NCI-H748 treated with DMSO at 0.1 percent for 48 hours (cell line): ENCODE data around the gene CCDC157.
A peak's percentile ranks its signal among the peaks of the same experiment; 100 is the strongest.
"Not testable (repeated sequence)": the region's sequence is repeated elsewhere in the genome, so short reads cannot be mapped to it uniquely, and the experiment has no call there.

Source experiments
- DNase-seq: peaks from one replicate; lab custom pipeline; 2025; lab: John Stamatoyannopoulos, UW

The CCDC157 gene

GRCh38 chr22:30392661-30393321, 36.0 kb downstream of the CCDC157 start:
- DNase-seq, result no peak

GRCh38 chr22:30393322-30393680, 36.5 kb downstream of the CCDC157 start:
- no peak for DNase-seq

GRCh38 chr22:30393885-30394284, 37.1 kb downstream of the CCDC157 start:
- DNase-seq, result no peak

GRCh38 chr22:30396871-30397655, 40.3 kb downstream of the CCDC157 start, which contains the start of gene SEC14L2:
Gene SEC14L2, plus strand, starts transcription at chr22:30397018. Its CDS starts 99 bp downstream, at chr22:30397117.
- peak; percentile 6 for DNase-seq

- DNase-seq, result no peak
These were observed 41.1 kb downstream of the CCDC157 start for GRCh38 chr22:30397656-30398635.

GRCh38 chr22:30398685-30399680, 42.2 kb downstream of the CCDC157 start:
- DNase-seq, result no peak

- no peak for DNase-seq
These were observed 42.9 kb downstream of the CCDC157 start for GRCh38 chr22:30399718-30400117.

- DNase-seq, result no peak
These were observed 43.4 kb downstream of the CCDC157 start for GRCh38 chr22:30400159-30400558.

- not testable (repeated sequence) for DNase-seq
These were observed 44.2 kb downstream of the CCDC157 start for GRCh38 chr22:30401024-30401423.

- DNase-seq, result no peak
These were observed 45.4 kb downstream of the CCDC157 start for GRCh38 chr22:30402028-30402765.

GRCh38 chr22:30402766-30403104, 45.9 kb downstream of the CCDC157 start:
- DNase-seq, result not testable (repeated sequence)

- DNase-seq, result no peak
These were observed 47.5 kb downstream of the CCDC157 start for GRCh38 chr22:30404307-30404706.

- DNase-seq, result no peak
These were observed 48.9 kb downstream of the CCDC157 start for GRCh38 chr22:30405731-30406130.

- DNase-seq, result no peak
These were observed 49.6 kb downstream of the CCDC157 start for GRCh38 chr22:30406400-30406799.

- DNase-seq, result no peak
These were observed 51.7 kb downstream of the CCDC157 start for GRCh38 chr22:30408388-30409102.

GRCh38 chr22:30411780-30412179, 55.0 kb downstream of the CCDC157 start:
- DNase-seq, result no peak

- no peak for DNase-seq
These were observed 56.2 kb downstream of the CCDC157 start for GRCh38 chr22:30413001-30413400.

GRCh38 chr22:30413745-30414524, 57.1 kb downstream of the CCDC157 start:
- no peak for DNase-seq

- DNase-seq, result no peak
These were observed 57.8 kb downstream of the CCDC157 start for GRCh38 chr22:30414525-30415047.
